Measurements from ENCODE around the gene LRBA. TPM values are rescaled to one million over a fixed set of nuclear protein-coding genes. Genes with fewer than 3 reads are reported as not detected.
A peak's percentile ranks its signal among the peaks of the same experiment; 100 is the strongest.

The LRBA gene
- total and polyA plus RNA-seq, 2 of the 4 experiments (the other 2 are of a cell fraction) = 10.2 to 51.6 TPM

DNA sequence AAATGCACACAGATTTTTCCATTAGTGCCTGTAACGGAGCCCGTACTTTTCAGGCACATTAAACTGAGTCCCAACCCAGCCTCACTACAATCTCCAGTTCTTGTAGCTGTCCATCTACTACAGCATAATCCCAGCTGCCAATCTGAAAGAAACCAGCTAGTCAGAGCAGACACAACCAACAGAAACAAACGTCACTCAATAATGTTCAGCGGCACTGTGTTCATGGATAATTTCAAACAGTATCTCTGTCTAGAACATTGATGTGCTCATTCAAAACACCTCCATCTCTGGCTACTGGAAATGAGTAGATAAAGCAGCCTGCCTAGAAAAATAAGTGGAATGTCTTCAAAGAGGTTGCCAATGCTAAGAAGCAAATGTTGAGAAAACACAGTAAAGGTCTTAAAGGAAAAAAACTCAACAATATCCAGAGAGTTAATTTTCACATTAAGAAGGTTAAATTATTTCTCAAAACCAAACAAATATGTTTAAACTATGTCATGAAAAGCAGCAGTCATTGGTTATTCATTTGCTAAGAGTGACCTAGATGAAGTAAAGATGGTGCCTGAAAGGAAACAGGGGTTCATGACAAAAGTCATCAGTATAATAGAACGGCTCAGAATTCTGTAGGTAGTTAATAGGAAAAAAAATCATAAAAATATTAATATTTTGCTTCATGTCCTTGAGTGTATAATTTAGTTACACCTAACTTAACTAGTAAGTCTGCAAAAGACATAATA lies 678.2 kb downstream of the LRBA start:
- Histone ChIP-seq H3K9me3 (ENCODE audit: control insufficient read depth, insufficient read depth, low read length) (no peaks in the 10 kb centered on the region), H3K4me1 (ENCODE audit: control insufficient read depth, insufficient read depth, low read length) (peaks cover 2% of the 10 kb centered on the region), H3K23ac (ENCODE audit: low read depth, low read length) (no peak overlapping the region), H3K79me1 (ENCODE audit: low read depth in 1 of 2, low read length in 2 of 2) (no peaks in the 10 kb centered on the region), H2BK20ac (ENCODE audit: low read depth, low read length) (peak overlapping the region; percentile 84), H4K8ac (ENCODE audit: low read depth in 2 of 2, low read length in 2 of 2) (no peak overlapping the region), H4K91ac (ENCODE audit: insufficient read depth, low read depth, low read length) (peak overlapping the region; percentile 72; the same call in 1 of the 2 replicates), H4K5ac (ENCODE audit: low read depth, low read length) (no peak overlapping the region; the same call in 1 of the 2 replicates), H3K9ac (ENCODE audit: low read depth, low read length) (no peak overlapping the region), H3K14ac (replicated peaks; ENCODE audit: low read depth, low read length) (peak overlapping the region; percentile 6; the same call in 1 of the 2 replicates), H3K4me3 (ENCODE audit: insufficient read depth, low read depth, low read length) (no peak overlapping the region), H3K9me1 (ENCODE audit: insufficient read depth, low read length) (no peaks in the 10 kb centered on the region), H4K20me1 (ENCODE audit: insufficient read depth, low read length) (no peaks in the 10 kb centered on the region), H3K36me3 (ENCODE audit: control insufficient read depth, insufficient read depth, low read length) (no peaks in the 10 kb centered on the region), H2AK9ac (replicated peaks; ENCODE audit: low read depth, low read length, poor library complexity) (no peak overlapping the region), H2AK5ac (ENCODE audit: low read depth, low read length) (peak overlapping the region; percentile 43; the same call in 1 of the 2 replicates), H3K18ac (ENCODE audit: low read depth, low read length) (no peak overlapping the region), H3K27me3 (ENCODE audit: control insufficient read depth, insufficient read depth, low read length) (no peaks in the 10 kb centered on the region), H2BK120ac (ENCODE audit: low read depth, low read length) (peak overlapping the region; percentile 57), H3K27ac (ENCODE audit: insufficient read depth, low read length) (no peak overlapping the region), H3K56ac (ENCODE audit: extremely low read depth, insufficient read depth, low read length) (no peak overlapping the region), H3K4ac (ENCODE audit: low read depth, low read length) (peak overlapping the region; percentile 41; the same call in 1 of the 2 replicates), H2BK15ac (ENCODE audit: low read depth, low read length) (no peak overlapping the region), H3K4me2 (ENCODE audit: low read depth, low read length) (no peak overlapping the region), H2BK5ac (ENCODE audit: low read depth, low read length, poor library complexity, severe bottlenecking) (peak overlapping the region; percentile 8), H2AFZ (replicated peaks; ENCODE audit: low read length, poor library complexity) (no peak overlapping the region)
- dilution Hi-C loops (cut with HindIII; ENCODE audit: low sequenced_read_pairs, unreplicated experiment) (no loop called here), intact Hi-C loops (cut with micrococcal nuclease) (loop anchor here (5.0 kb wide), 1 partner anchor 40 kb away; no protein-coding TSS in a partner anchor), in situ Hi-C loops (cut with MboI; ENCODE audit: low sequenced_read_pairs) (no loop called here)
- ATAC-seq (ENCODE audit: low read depth) = no peak
- no peak for TF ChIP-seq POLR2A (IDR thresholded peaks at IDR 0.05; ENCODE audit: low read depth, low read length)
- TF ChIP-seq, protein P1, sequence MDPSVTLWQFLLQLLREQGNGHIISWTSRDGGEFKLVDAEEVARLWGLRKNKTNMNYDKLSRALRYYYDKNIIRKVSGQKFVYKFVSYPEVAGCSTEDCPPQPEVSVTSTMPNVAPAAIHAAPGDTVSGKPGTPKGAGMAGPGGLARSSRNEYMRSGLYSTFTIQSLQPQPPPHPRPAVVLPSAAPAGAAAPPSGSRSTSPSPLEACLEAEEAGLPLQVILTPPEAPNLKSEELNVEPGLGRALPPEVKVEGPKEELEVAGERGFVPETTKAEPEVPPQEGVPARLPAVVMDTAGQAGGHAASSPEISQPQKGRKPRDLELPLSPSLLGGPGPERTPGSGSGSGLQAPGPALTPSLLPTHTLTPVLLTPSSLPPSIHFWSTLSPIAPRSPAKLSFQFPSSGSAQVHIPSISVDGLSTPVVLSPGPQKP (IDR thresholded peaks at IDR 0.05; ENCODE audit: borderline replicate concordance, low read depth, low read length) = no peak
- TF ChIP-seq SMC3 (IDR thresholded peaks at IDR 0.05; ENCODE audit: low read depth, low read length) = no peak
- no peak for TF ChIP-seq MAZ (IDR thresholded peaks at IDR 0.05; ENCODE audit: borderline replicate concordance, low read depth, low read length)
- TF ChIP-seq MAFK (IDR thresholded peaks at IDR 0.05; ENCODE audit: low read depth, low read length) = no peak
- TF ChIP-seq RAD21 (IDR thresholded peaks at IDR 0.05; ENCODE audit: low read length) = no peak
- TF ChIP-seq FOS (IDR thresholded peaks at IDR 0.05; ENCODE audit: low read depth, low read length) = no peak
- TF ChIP-seq, protein P2, sequence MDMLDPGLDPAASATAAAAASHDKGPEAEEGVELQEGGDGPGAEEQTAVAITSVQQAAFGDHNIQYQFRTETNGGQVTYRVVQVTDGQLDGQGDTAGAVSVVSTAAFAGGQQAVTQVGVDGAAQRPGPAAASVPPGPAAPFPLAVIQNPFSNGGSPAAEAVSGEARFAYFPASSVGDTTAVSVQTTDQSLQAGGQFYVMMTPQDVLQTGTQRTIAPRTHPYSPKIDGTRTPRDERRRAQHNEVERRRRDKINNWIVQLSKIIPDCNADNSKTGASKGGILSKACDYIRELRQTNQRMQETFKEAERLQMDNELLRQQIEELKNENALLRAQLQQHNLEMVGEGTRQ (IDR thresholded peaks at IDR 0.05; ENCODE audit: low read depth, low read length) = no peak
- no peak for TF ChIP-seq BHLHE40 (IDR thresholded peaks at IDR 0.05; ENCODE audit: low read depth, low read length)
- no peak for TF ChIP-seq CEBPB (IDR thresholded peaks at IDR 0.05; ENCODE audit: low read depth, low read length)
- TF ChIP-seq RCOR1 (IDR thresholded peaks at IDR 0.05; ENCODE audit: insufficient replicate concordance, low read length) = no peak
- TF ChIP-seq CHD1 (IDR thresholded peaks at IDR 0.05; ENCODE audit: low read depth, low read length) = no peak
- no peak for TF ChIP-seq RFX5 (IDR thresholded peaks at IDR 0.05; ENCODE audit: low read depth, low read length)
- DNase-seq = no peak
- no TSS peak for BruUV-seq (replicated peaks)
- POLR2A ChIA-PET (ENCODE audit: unreplicated experiment) = interaction anchor here (0.5 kb wide), 1 partner anchor 30 kb away, joined by 3 read pairs; no protein-coding TSS in a partner anchor
- CTCF ChIA-PET = no interaction called here
- no CpG with 5 or more reads among the region's 5 CpGs for WGBS, 2 experiments (ENCODE audit: extremely low coverage in 2 of 2, insufficient read length in 1 of 2)
